Stimulated activated CD8-positive, alpha-beta memory T cell treated with anti-CD3 and anti-CD28 coated beads, Interleukin-4, amount 100 ng/mL, for 24 hours (primary cell): Measurements from ENCODE around the gene OTUD5.
"Not testable (repeated sequence)": the region's sequence is repeated elsewhere in the genome, so short reads cannot be mapped to it uniquely, and the experiment has no call there.

Experiments
- DNase-seq: peaks from one replicate; pipeline ENCODE4 v3.0.0-alpha.2; 2020; ENCODE audit warnings: low read depth

The OTUD5 gene

GRCh38 chrX:48957477-48957826, at the start of gene OTUD5:
TSS of gene OTUD5 (minus strand) at chrX:48957607. CDS start at chrX:48957570, 37 bp downstream.
- DNase-seq: peak; percentile 62

- no peak for DNase-seq
Measured at GRCh38 chrX:49003696-49004095, 46.3 kb upstream of the OTUD5 start.

DNA sequence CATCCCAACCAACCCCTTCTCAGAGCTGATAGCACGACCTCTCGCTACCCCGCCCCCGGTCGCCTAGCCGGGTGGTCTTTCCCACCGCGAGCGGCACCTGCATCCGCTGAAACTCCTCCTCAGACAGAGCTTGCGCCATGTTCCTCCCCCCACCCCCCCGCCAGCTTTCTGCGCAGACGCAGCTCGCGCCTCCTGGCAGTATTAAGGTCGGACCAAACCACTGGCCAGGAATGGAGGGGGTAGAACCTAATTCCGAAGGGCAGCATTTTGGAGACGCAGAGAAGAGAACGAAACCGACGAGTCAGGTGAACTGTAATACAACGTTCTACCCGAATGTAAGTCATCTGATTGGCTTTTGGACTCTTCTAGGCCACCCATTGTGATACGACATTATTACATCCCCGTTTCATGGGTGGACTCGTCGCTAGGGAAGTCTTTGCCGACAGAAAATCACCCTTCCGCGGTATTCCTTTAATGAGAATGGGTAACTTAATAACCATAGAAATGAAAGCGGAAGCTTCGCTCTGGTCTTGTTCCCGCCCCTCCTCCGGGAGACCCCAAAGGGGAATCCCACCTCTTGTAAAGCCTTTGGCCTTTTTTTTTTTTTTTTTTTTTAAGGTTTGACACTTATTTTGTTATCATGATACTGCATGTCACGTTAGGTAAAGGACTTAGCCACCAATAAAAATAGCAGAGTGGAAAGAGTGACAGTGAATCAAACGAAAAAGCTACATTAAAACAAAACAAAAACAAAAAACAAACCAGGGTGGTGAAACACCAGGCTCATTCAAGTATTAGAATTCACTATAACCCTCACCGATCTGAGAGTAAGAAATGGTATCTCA, 44.9 kb upstream of the OTUD5 start, which contains the start of gene GRIPAP1:
Gene GRIPAP1 (minus strand): TSS at position 174 of the 845 bp plus-strand sequence. CDS start 35 bp downstream, at position 139.
- peak; percentile 53 for DNase-seq

DNA sequence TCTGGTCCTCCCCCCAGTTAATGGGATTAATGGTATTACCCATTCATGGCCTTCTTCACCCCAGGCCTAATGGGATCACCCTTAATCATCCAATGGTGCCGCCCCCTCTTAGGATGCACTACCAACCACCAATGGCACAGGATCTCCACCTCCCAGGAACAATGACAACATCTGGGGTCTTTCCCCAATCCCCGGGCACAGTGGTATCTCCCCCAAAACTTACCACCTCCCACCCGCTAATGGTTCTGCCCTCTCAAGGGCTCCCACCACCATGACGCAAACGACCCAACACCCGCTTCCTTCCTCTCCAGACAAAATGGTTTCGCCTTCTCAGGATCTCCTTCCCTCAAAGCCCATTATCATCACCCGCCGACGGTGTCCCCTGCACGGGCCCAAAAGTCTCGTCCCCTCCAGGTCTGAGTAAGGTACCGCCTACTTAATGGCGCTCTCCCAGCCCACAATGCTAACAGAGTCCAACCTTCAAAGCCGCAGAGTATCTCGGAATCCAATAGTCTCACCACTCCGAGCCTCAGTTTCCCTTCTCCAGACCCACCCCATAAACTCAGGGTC, 44.2 kb upstream of the OTUD5 start:
- peak; percentile 23 for DNase-seq

GRCh38 chrX:49000636-49001035, 43.2 kb upstream of the OTUD5 start:
- DNase-seq: no peak

DNA sequence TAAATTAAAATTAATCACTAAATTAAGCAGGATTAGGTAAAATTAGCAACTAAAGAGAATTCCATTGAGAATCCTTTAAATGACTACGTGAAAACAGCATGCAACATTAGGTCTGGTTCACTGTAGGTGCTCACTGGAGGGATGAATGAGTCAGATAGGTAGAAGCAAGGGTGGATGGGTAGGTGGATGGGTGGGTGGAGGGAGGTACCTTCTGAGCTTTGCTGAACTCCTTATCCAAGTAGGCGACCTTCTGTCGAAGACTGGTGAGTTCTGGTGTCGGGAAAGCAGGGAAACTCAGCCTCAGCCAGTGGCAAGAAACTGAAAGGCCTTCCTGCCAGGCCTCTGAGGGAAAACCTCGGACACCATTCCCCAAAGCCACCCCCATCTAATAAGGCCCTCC, 41.6 kb upstream of the OTUD5 start:
- DNase-seq: no peak

- no peak for DNase-seq
Measured at GRCh38 chrX:48998391-48998790, 41.0 kb upstream of the OTUD5 start.

- DNase-seq: no peak
Measured at GRCh38 chrX:48997865-48998264, 40.5 kb upstream of the OTUD5 start.

- DNase-seq: no peak
Measured at GRCh38 chrX:48997455-48997854, 40.0 kb upstream of the OTUD5 start.

DNA sequence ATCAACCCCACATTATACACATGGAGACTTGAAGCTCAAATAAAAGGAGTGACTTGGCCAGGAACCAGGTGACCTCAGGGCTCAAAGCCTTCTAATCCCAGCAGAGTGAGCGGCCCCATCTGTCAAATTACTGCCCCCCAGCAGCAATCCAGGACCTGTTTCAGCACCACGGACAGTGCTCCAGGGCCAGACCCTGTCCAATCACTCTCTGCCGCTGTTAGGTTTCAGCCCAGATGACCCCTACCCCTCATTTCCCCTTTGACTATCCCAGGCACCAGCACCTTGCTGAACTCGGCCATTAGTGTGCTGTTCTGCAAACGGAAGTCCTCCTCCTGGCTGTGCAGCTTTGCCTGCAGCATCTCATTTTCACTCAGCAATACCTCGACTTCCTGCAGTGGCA, 39.6 kb upstream of the OTUD5 start:
- DNase-seq: no peak

- DNase-seq: no peak
Measured at GRCh38 chrX:48992341-48992740, 34.9 kb upstream of the OTUD5 start.

DNA sequence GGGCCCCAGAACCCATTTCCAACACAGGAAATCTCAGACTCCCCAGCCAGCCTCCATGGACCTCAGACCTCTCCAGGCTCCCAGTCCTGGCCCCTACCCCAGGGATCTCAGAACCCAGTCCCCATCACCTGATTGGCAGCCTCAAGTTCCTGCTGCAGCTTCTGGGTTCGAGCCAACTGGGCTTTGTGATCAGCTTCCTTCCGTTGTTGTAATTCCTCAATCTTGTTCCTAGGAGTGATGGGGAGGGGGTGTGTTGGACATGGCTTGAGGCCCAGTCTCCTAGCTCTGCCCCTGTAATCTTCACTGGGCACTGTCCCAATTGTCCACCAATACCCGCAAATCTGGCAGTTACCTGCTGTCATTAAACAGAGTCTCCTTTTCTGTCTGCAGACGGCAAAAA, 32.1 kb upstream of the OTUD5 start:
- DNase-seq: no peak

DNA sequence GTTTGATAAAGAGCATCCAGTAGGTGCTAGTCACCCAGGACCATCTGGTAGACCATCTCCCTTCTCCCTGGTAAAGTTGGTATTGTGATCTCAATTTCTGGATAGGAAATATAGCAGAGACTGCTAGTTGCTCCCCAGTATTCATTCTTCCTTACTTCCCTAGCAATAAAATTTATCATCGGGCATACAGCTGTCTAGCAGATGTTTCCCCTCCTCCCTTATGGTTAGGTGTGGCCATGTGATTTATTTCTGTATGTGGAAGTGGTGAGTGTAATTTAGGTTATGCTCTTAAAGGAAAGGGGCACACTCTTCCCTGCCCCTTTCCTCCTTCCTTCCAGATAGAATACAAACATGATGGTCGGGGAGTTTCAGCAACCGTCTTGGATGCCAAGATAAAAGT, 26.5 kb upstream of the OTUD5 start:
- DNase-seq: no peak

- DNase-seq: no peak
Measured at GRCh38 chrX:48983081-48983480, 25.7 kb upstream of the OTUD5 start.

DNA sequence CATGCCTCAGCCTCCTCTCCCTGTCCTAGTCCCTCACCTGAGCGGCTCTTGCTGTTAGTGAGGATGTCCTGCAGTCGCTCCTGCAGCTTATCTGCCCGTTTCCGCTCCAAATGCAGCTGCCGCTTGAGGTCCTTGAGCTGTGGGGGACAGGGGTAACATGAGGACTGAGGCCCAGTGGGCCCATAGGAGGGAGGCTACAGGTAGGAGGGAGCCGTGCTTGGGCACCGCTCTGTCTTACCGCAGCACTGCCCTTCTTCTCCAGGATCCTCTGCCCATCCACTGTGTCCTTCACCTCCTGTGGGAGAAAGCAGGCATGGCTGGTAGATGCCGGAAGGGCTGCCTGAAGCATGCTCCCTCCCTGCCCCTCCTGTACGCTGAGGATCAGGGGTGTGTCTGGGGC, 23.8 kb upstream of the OTUD5 start:
- DNase-seq: no peak

GRCh38 chrX:48980341-48980740, 22.9 kb upstream of the OTUD5 start:
- not testable (repeated sequence) for DNase-seq

DNA sequence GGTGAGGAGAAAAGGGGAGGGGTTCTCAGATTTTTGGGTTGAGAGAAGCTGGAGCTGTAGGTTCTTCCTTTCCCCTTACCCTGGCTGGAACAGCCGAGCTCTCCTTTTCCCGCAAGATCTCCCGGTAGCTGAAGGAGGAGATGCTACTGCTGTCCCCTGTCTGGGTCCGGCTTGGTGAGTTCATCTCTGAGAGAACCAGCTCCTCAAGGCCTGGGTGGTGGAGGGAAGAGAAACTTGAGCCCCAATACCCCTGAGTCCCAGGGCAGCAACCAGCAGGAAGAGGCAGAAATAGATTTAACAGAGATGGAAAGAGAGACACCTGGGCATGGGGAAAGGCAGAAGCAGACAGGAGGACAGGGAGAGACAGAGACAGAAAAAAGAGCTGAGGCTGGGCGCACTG, 20.8 kb upstream of the OTUD5 start:
- DNase-seq: no peak

GRCh38 chrX:48976086-48976485, 18.7 kb upstream of the OTUD5 start:
- no peak for DNase-seq

DNA sequence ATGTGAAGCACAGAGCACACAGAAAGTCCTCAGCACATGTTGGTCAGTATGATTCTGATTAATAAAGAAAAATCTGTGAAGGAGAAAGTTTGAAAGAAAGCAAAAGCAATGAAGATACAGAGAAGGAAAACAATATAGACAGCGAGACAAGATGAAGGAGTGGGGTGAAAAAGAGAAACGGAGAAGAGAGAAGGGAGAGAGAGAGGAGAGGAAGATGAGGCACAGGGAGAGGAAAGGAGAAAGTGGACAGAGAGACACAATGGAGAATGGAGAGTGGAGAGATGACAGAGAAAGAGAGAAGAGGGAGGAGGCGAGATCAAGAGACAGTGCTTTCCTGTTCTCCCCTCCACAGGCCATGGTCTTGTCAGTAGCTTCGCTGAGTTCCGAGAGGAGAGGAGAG, 18.1 kb upstream of the OTUD5 start:
- DNase-seq: no peak

DNA sequence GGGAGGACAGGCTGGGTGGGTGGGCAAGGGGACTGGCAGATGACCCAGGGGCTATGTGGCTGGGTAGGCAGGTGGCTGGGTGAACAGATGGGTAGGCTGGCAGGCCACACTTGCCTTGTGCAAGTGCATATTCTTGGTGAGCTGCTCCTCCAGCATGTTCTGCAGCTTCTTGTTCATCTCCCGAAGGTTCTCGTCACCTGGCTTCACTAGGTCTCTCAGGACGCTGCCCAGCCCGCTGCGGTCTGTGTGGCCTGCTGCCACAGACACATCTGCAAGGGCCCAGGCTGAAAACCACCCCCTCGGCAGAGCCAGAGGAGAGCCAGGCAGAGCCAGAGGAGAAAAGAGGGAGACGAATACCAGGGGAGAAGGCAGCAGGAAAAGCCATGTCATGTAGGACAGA, 17.6 kb upstream of the OTUD5 start:
- no peak for DNase-seq

- DNase-seq: no peak
Measured at GRCh38 chrX:48974574-48974973, 17.2 kb upstream of the OTUD5 start.

DNA sequence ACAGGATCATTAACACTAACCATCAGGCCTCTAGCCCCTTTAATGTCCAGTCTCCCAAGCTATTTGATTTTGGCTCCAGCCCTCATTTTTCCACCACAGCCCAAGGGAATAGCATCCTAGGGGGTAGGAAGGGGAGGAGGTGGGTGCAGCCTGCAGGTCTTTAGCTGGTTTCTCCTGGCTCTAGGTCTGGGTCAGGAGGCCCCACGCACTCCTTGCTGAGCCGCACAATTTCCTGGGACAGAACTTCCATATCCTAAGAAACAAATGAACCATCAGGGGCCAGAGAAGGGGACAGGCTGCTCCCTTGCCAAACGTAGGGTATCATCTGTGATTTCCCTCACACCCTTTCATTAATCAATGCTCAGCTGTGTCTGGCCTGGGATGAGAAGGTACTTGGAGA, 16.6 kb upstream of the OTUD5 start:
- DNase-seq: no peak

DNA sequence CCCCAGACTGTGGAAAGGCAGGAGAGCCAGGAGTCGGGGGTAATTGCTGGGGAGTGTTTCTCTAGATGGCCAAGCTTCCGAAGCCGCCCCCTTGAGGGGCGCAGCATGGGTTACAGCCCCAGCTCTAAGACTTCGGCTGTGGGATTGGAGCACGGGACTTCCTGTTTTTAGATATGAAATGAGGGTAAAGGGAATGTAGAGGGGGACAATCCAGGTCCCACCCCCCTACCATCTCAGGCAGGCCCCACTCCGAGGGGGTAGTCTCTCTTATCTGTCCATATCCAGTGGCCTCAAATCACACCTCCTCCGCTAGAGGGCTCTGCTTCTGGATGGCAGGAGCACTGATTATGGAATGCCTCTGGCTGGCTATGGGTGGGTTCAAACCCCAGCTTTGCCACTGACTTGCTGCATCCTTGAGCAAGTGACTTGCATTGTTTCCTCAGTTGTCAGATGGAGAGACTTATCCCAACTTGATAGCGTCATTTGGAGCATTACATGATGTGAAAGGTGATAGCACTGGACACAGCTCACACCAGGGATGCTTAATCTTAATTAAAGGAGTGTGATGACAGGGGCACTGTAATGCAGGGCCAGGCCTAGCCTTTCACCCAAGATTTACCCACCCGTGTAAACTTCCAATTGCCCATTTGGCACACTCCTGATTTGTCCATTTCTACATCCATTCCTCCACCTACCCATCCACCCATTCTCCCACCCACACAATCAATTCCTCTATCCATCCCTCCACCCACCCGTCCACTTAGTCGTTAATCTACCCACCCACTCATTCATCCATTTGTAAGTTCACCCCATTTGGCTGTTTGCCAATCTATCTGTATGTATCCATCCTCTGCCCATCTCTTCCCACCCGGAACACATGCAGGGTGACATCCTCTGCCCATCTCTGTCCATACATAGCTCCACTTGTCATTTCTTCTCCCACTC, 15.1 kb upstream of the OTUD5 start:
- no peak for DNase-seq
